Measurements from ENCODE around the gene BTNL9. TPM values are rescaled to one million over a fixed set of nuclear protein-coding genes. Genes with fewer than 3 reads are reported as not detected.

BTNL9 gene
- total RNA-seq, 2 experiments from 2014 or later, result 162 to 219 TPM

DNA sequence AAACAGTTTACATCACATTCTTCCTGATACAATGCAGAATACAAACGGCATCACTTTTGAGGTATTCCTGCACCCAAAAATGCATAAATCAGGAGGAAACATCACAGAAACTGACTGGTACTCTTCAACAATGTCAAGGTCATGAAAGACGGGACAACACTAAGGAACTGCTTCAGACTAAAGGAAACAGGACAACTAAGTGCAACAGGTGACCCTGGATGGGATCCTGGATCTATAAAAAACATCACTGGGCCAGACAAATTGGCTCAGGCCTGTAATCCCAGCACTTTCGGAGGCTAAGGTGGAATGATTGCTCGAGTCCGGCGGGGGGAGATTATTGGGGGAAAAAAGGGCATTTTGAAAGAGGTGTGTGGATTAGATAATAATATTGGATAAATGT lies 22.6 kb downstream of the BTNL9 start:
- no TSS peak for BruUV-seq (replicated peaks)
- CTCF ChIA-PET (ENCODE audit: unreplicated experiment), result no interaction called here

GRCh38 chr5:181063514-181063913 lies 23.4 kb downstream of the BTNL9 start:
- H2AFZ ChIP-seq (ENCODE audit: low read length), result no peak overlapping the region
- intact Hi-C loops (cut with micrococcal nuclease; ENCODE audit: unreplicated experiment), result no loop called here
- no peaks in the 10 kb centered on the region for H3K79me2 ChIP-seq (ENCODE audit: insufficient read depth, low read depth, low read length)
- TF ChIP-seq EZH2phosphoT487 (IDR thresholded peaks at IDR 0.05; ENCODE audit: borderline replicate concordance, low read depth, low read length), result no peak
- TF ChIP-seq, protein P1, sequence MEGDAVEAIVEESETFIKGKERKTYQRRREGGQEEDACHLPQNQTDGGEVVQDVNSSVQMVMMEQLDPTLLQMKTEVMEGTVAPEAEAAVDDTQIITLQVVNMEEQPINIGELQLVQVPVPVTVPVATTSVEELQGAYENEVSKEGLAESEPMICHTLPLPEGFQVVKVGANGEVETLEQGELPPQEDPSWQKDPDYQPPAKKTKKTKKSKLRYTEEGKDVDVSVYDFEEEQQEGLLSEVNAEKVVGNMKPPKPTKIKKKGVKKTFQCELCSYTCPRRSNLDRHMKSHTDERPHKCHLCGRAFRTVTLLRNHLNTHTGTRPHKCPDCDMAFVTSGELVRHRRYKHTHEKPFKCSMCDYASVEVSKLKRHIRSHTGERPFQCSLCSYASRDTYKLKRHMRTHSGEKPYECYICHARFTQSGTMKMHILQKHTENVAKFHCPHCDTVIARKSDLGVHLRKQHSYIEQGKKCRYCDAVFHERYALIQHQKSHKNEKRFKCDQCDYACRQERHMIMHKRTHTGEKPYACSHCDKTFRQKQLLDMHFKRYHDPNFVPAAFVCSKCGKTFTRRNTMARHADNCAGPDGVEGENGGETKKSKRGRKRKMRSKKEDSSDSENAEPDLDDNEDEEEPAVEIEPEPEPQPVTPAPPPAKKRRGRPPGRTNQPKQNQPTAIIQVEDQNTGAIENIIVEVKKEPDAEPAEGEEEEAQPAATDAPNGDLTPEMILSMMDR (conservative IDR thresholded peaks at IDR 0.05; ENCODE audit: low read length), result no peak
- H3K4me2 ChIP-seq (ENCODE audit: low read length), result no peak overlapping the region
- no peaks in the 10 kb centered on the region for H4K20me1 ChIP-seq (ENCODE audit: insufficient read depth, low read length)
- H3K4me3 ChIP-seq (ENCODE audit: low read depth, low read length, poor library complexity, severe bottlenecking), result no peak overlapping the region
- peaks cover 30% of the 10 kb centered on the region for H3K36me3 ChIP-seq (ENCODE audit: insufficient read depth, low read length)
- no peak for DNase-seq (ENCODE audit: low spot score)
- ChIA-PET CTCF (ENCODE audit: unreplicated experiment) (no interaction called here), POLR2A (interaction anchor here (2.8 kb wide), 1 partner anchor 8 kb away, joined by 9 read pairs; no protein-coding TSS in a partner anchor)
- H3K4me1 ChIP-seq (ENCODE audit: insufficient read depth, low read length, poor library complexity, severe bottlenecking), result peaks cover 37% of the 10 kb centered on the region
- BruUV-seq (replicated peaks), result no TSS peak
- H3K9me2 ChIP-seq (ENCODE audit: insufficient read depth, low read length), result no peaks in the 10 kb centered on the region
- no peaks in the 10 kb centered on the region for H3K9me3 ChIP-seq (ENCODE audit: low read length)
- H3K27ac ChIP-seq (ENCODE audit: low read depth, low read length, poor library complexity, severe bottlenecking), result no peak overlapping the region

More for the DNA sequence above, 22.6 kb downstream of the BTNL9 start:
- no peaks in the 10 kb centered on the region for H4K20me1 ChIP-seq (ENCODE audit: insufficient read depth, low read length)
- POLR2A ChIA-PET, result no interaction called here
- H3K36me3 ChIP-seq (ENCODE audit: insufficient read depth, low read length), result peaks cover 39% of the 10 kb centered on the region
- H2AFZ ChIP-seq (ENCODE audit: low read length), result no peak overlapping the region
- H3K27ac ChIP-seq (ENCODE audit: low read depth, low read length, poor library complexity, severe bottlenecking), result no peak overlapping the region
- TF ChIP-seq, protein P1 (conservative IDR thresholded peaks at IDR 0.05; ENCODE audit: low read length), result no peak
- no peak for TF ChIP-seq EZH2phosphoT487 (IDR thresholded peaks at IDR 0.05; ENCODE audit: borderline replicate concordance, low read depth, low read length)
- H3K4me1 ChIP-seq (ENCODE audit: insufficient read depth, low read length, poor library complexity, severe bottlenecking), result peaks cover 29% of the 10 kb centered on the region
- no peaks in the 10 kb centered on the region for H3K9me3 ChIP-seq (ENCODE audit: low read length)
- no peak overlapping the region for H3K4me2 ChIP-seq (ENCODE audit: low read length)
- no peak overlapping the region for H3K4me3 ChIP-seq (ENCODE audit: low read depth, low read length, poor library complexity, severe bottlenecking)
- intact Hi-C loops (cut with micrococcal nuclease; ENCODE audit: unreplicated experiment), result no loop called here
- H3K79me2 ChIP-seq (ENCODE audit: insufficient read depth, low read depth, low read length), result peaks cover 5% of the 10 kb centered on the region; the same call in 1 of the 2 replicates
- no peaks in the 10 kb centered on the region for H3K9me2 ChIP-seq (ENCODE audit: insufficient read depth, low read length)
- no peak for DNase-seq (ENCODE audit: low spot score)

DNA sequence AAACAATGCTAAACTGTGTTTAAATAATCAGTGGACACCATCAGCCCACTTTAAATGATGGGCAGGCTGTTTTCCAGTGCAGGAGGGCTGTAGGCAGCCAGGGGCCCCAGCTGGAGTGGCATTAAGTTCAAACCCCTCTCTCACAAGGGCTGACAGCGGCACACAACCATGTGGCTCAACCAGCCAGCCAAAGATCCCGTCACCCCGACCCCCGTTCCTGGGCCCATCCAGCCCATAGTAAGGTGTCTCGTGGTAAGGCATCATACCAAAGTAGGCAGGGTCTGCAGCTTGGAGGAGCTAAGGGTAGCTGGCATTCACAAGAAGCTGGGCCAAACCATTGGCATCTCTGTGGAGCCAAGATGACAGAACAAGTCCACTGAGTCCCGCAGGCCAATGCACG lies 24.9 kb downstream of the BTNL9 start:
- Histone ChIP-seq H4K20me1 (ENCODE audit: insufficient read depth, low read length) (no peaks in the 10 kb centered on the region), H3K79me2 (ENCODE audit: insufficient read depth, low read depth, low read length) (no peaks in the 10 kb centered on the region), H3K9me2 (ENCODE audit: insufficient read depth, low read length) (no peaks in the 10 kb centered on the region), H3K4me2 (ENCODE audit: low read length) (peak overlapping the region; percentile 63), H3K4me1 (ENCODE audit: insufficient read depth, low read length, poor library complexity, severe bottlenecking) (peaks cover 37% of the 10 kb centered on the region), H3K36me3 (ENCODE audit: insufficient read depth, low read length) (peaks cover 18% of the 10 kb centered on the region), H3K27ac (ENCODE audit: low read depth, low read length, poor library complexity, severe bottlenecking) (peak overlapping the region; percentile 75), H3K9me3 (ENCODE audit: low read length) (no peaks in the 10 kb centered on the region), H3K4me3 (ENCODE audit: low read depth, low read length, poor library complexity, severe bottlenecking) (peak overlapping the region; percentile 7), H2AFZ (ENCODE audit: low read length) (peak overlapping the region; percentile 39; the same call in 1 of the 2 replicates)
- POLR2A ChIA-PET, result interaction anchor here (0.6 to 2.8 kb wide), 5 partner anchors 10 to 173 kb away, joined by 4 to 13 read pairs (median 5); no protein-coding TSS in a partner anchor
- intact Hi-C loops (cut with micrococcal nuclease; ENCODE audit: unreplicated experiment), result no loop called here
- TF ChIP-seq, protein P1 (conservative IDR thresholded peaks at IDR 0.05; ENCODE audit: low read length), result no peak
- no peak for TF ChIP-seq EZH2phosphoT487 (IDR thresholded peaks at IDR 0.05; ENCODE audit: borderline replicate concordance, low read depth, low read length)
- DNase-seq (ENCODE audit: low spot score), result peak; percentile 22
- BruUV-seq (replicated peaks), result no TSS peak
- CTCF ChIA-PET (ENCODE audit: unreplicated experiment), result interaction anchor here (0.9 to 1.0 kb wide), 2 partner anchors 8 to 14 kb away, joined by 3 to 5 read pairs; no protein-coding TSS in a partner anchor

Measured in OCI-LY7 (cell line).